GM23338 (cell line): ENCODE results near the gene ANXA6. TPM values are rescaled to one million over a fixed set of nuclear protein-coding genes. Genes with fewer than 3 reads are reported as not detected.

Experiments
- ATAC-seq: fragments of 200-7000 bp; cut with Tn5 transposase; 3 replicates; pipeline ENCODE4 v1.9.1; 2020
- DNase-seq: peaks from one replicate; pipeline ENCODE4 v3.0.0-alpha.2; 2015; ENCODE audit warnings: low spot score
- H2AFZ ChIP-seq: fragments of 200-600 bp; sonication (generic); 2 replicates; pipeline ENCODE4 v1.8.0; 2016; ENCODE audit warnings: antibody characterized with exemption, mild to moderate bottlenecking, moderate library complexity
- H3F3A ChIP-seq: fragments of 200-600 bp; sonication (generic); replicated peaks from 2 replicates; pipeline ENCODE4 v1.8.0; 2017; ENCODE audit warnings: antibody characterized with exemption, mixed run types, low read depth
- H3K27ac ChIP-seq: fragments of 200-600 bp; sonication (generic); 2 replicates; pipeline ENCODE4 v1.6.1; 2016; ENCODE audit warnings: low read depth
- H3K27me3 ChIP-seq: fragments of 200-600 bp; sonication (generic); 2 replicates; pipeline ENCODE4 v1.8.0; 2016; ENCODE audit warnings: mild to moderate bottlenecking, mixed run types, moderate library complexity; ENCODE audit not compliant: insufficient read depth
- H3K36me3 ChIP-seq: fragments of 200-600 bp; sonication (generic); 2 replicates; pipeline ENCODE4 v1.8.0; 2016; ENCODE audit warnings: mild to moderate bottlenecking; ENCODE audit not compliant: insufficient read depth
- H3K4me1 ChIP-seq: fragments of 200-600 bp; sonication (generic); 2 replicates; pipeline ENCODE4 v1.8.0; 2016; ENCODE audit warnings: mild to moderate bottlenecking, moderate library complexity; ENCODE audit not compliant: insufficient read depth
- H3K4me2 ChIP-seq: fragments of 200-600 bp; sonication (generic); 2 replicates; pipeline ENCODE4 v1.7.1; 2017; ENCODE audit warnings: mixed run types
- H3K4me3 ChIP-seq: fragments of 200-600 bp; sonication (generic); 2 replicates; pipeline ENCODE4 v1.6.1; 2016; ENCODE audit warnings: mixed run types
- H3K79me2 ChIP-seq: fragments of 200-600 bp; sonication (generic); replicated peaks from 2 replicates; pipeline ENCODE4 v1.8.0; 2017; ENCODE audit warnings: mild to moderate bottlenecking; ENCODE audit not compliant: insufficient read depth
- H3K9me2 ChIP-seq: fragments of 200-600 bp; sonication (generic); 2 replicates; pipeline ENCODE4 v1.8.0; 2017; ENCODE audit not compliant: insufficient read depth
- H4K20me1 ChIP-seq: fragments of 200-600 bp; sonication (generic); replicated peaks from 2 replicates; pipeline ENCODE4 v1.8.0; 2017; ENCODE audit warnings: mild to moderate bottlenecking; ENCODE audit not compliant: insufficient read depth
- H3K27ac Mint-ChIP-seq: 2 replicates; pipeline ENCODE4 v1.8.0; 2020; ENCODE audit warnings: inconsistent platforms, mild to moderate bottlenecking, moderate library complexity, mixed read lengths
- H3K27me3 Mint-ChIP-seq: 3 replicates; pipeline ENCODE4 v1.8.0; 2022; ENCODE audit warnings: low read depth, mild to moderate bottlenecking, moderate library complexity, mixed read lengths, inconsistent platforms; ENCODE audit not compliant: insufficient read depth, poor library complexity
- H3K36me3 Mint-ChIP-seq: 3 replicates; pipeline ENCODE4 v1.8.0; 2021; ENCODE audit warnings: low read depth, mild to moderate bottlenecking, inconsistent platforms, moderate library complexity, mixed read lengths
- H3K4me1 Mint-ChIP-seq: 3 replicates; pipeline ENCODE4 v1.8.0; 2020; ENCODE audit warnings: mild to moderate bottlenecking, inconsistent platforms, mixed read lengths
- H3K4me3 Mint-ChIP-seq: 3 replicates; pipeline ENCODE4 v1.8.0; 2021; ENCODE audit warnings: moderate library complexity, mild to moderate bottlenecking, inconsistent platforms, mixed read lengths
- H3K9me3 Mint-ChIP-seq: 3 replicates; pipeline ENCODE4 v1.8.0; 2020; ENCODE audit warnings: moderate library complexity, mild to moderate bottlenecking, inconsistent platforms, mixed read lengths
- ETS1 ChIP-seq: IDR thresholded peaks from 2 replicates; pipeline ENCODE4 v1.6.1; 2016; ENCODE audit warnings: antibody characterized with exemption
- polyA plus RNA-seq: library from polyadenylated mRNA; unstranded; fragments of >200 nt; fragmentation: Nextera tagmentation; extraction: Ambion mirVana; gene quantifications from 2 replicates; pipeline ENCODE4 v1.2.1, GENCODE V29; 2016
- total RNA-seq: library from RNA; depleted of rRNA; stranded (reverse); fragments of >200 nt; shearing (Covaris generic); gene quantifications from 2 replicates; pipeline ENCODE4 v1.2.3, GENCODE V29; 2014; rRNA removed
- TF ChIP-seq, protein P1 (sequence below), 2 experiments: fragments of 200-600 bp in 1 of 2; sonication (generic) in 1 of 2; conservative IDR thresholded peaks; 2 replicates each; pipeline versions ENCODE4 v1.5.1 to v1.6.1; 2016 to 2017; ENCODE audit warnings: antibody characterized with exemption in 2 of 2, low read depth in 2 of 2, mild to moderate bottlenecking in 2 of 2, moderate library complexity in 1 of 2

Gene ANXA6
- total and polyA plus RNA-seq, 2 experiments from 2014 or later, result 26.5 to 110 TPM

- peaks cover 2% of the 10 kb centered on the region for H3K27me3 Mint-ChIP-seq
- Histone ChIP-seq H3K4me2 (no peak overlapping the region), H3K4me3 (no peak overlapping the region), H2AFZ (no peak overlapping the region), H3K36me3 (no peaks in the 10 kb centered on the region), H3F3A (no peaks in the 10 kb centered on the region), H3K4me1 (no peaks in the 10 kb centered on the region), H3K9me2 (no peaks in the 10 kb centered on the region), H3K79me2 (no peaks in the 10 kb centered on the region), H4K20me1 (no peaks in the 10 kb centered on the region; the same call in 1 of the 2 replicates), H3K27ac (no peak overlapping the region), H3K27me3 (no peaks in the 10 kb centered on the region)
- H3K4me3 Mint-ChIP-seq, result no peak overlapping the region
- no peaks in the 10 kb centered on the region for H3K9me3 Mint-ChIP-seq
- no peak overlapping the region for H3K27ac Mint-ChIP-seq
- no peak for TF ChIP-seq ETS1
- TF ChIP-seq, protein P1, sequence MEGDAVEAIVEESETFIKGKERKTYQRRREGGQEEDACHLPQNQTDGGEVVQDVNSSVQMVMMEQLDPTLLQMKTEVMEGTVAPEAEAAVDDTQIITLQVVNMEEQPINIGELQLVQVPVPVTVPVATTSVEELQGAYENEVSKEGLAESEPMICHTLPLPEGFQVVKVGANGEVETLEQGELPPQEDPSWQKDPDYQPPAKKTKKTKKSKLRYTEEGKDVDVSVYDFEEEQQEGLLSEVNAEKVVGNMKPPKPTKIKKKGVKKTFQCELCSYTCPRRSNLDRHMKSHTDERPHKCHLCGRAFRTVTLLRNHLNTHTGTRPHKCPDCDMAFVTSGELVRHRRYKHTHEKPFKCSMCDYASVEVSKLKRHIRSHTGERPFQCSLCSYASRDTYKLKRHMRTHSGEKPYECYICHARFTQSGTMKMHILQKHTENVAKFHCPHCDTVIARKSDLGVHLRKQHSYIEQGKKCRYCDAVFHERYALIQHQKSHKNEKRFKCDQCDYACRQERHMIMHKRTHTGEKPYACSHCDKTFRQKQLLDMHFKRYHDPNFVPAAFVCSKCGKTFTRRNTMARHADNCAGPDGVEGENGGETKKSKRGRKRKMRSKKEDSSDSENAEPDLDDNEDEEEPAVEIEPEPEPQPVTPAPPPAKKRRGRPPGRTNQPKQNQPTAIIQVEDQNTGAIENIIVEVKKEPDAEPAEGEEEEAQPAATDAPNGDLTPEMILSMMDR (conservative IDR thresholded peaks at IDR 0.05; ENCODE audit: low read depth in 2 of 2), result peak; percentile 95 to 99
- ATAC-seq (peak; percentile 90), DNase-seq (peak; percentile 94)
- no peaks in the 10 kb centered on the region for H3K36me3 Mint-ChIP-seq
- peaks cover 3% of the 10 kb centered on the region; the same call in 1 of the 3 replicates for H3K4me1 Mint-ChIP-seq
Measured at GRCh38 chr5:151051066-151051930, 106.3 kb downstream of the ANXA6 start.

Other genes starting within 250 kb of the ANXA6 start
- 48.4 and 48.9 TPM in 2 replicates for gene GPX3, start 137.2 kb downstream of the ANXA6 start, total RNA-seq
- gene GPX3, start 137.2 kb downstream of the ANXA6 start, polyA plus RNA-seq, result 27.6 and 28.0 TPM in 2 replicates
- 29.6 and 35.8 TPM in 2 replicates for gene TNIP1, start 76.7 kb downstream of the ANXA6 start, total RNA-seq
- 10.3 and 12.2 TPM in 2 replicates for gene TNIP1, start 76.7 kb downstream of the ANXA6 start, polyA plus RNA-seq
- gene CCDC69, start 66.3 kb upstream of the ANXA6 start, total RNA-seq, result 5.3 and 6.6 TPM in 2 replicates
- gene CCDC69, start 66.3 kb upstream of the ANXA6 start, polyA plus RNA-seq, result 2.7 and 3.0 TPM in 2 replicates
- gene GM2A, start 95.4 kb upstream of the ANXA6 start, total RNA-seq, result 26.3 and 27.8 TPM in 2 replicates
- gene GM2A, start 95.4 kb upstream of the ANXA6 start, polyA plus RNA-seq, result 9.0 and 9.8 TPM in 2 replicates
- not detected in 2 replicates for gene SLC36A3, start 146.0 kb upstream of the ANXA6 start, total RNA-seq
- not detected in 2 replicates for gene SLC36A3, start 146.0 kb upstream of the ANXA6 start, polyA plus RNA-seq
- not detected in 2 replicates for gene SLC36A2, start 189.8 kb upstream of the ANXA6 start, total RNA-seq
- gene SLC36A2, start 189.8 kb upstream of the ANXA6 start, polyA plus RNA-seq, result 0.08 TPM in 1 of 2 replicates, not detected in the other